ENCODE data around the gene SLC6A17.
A peak's percentile ranks its signal among the peaks of the same experiment; 100 is the strongest.

Gene SLC6A17

GRCh38 chr1:110135666-110136065 lies 14.6 kb upstream of the SLC6A17 start:
- DNase-seq (ENCODE audit: low spot score), result no peak

- no peak for DNase-seq (ENCODE audit: low spot score)
Observed at GRCh38 chr1:110136911-110137310, 13.4 kb upstream of the SLC6A17 start.

DNA sequence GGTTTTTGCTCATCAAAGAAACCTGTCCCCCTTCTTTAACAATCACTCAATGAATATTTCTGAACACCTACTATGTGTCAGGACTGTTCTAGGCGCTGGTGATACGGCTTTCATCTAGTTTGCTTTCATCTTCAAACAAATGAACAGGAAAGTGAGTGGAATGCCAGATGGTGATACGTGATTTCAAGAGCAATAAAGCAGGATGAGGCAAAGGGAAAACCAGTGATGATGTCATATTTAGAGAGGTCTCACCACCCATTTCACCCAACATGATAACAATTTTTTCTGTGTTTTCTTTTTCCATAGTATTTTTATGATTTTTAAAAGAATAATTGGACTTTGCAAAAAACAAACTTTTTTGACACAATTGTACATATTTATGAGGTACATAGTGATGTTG lies 11.3 kb upstream of the SLC6A17 start:
- no peak for DNase-seq (ENCODE audit: low spot score)

DNA sequence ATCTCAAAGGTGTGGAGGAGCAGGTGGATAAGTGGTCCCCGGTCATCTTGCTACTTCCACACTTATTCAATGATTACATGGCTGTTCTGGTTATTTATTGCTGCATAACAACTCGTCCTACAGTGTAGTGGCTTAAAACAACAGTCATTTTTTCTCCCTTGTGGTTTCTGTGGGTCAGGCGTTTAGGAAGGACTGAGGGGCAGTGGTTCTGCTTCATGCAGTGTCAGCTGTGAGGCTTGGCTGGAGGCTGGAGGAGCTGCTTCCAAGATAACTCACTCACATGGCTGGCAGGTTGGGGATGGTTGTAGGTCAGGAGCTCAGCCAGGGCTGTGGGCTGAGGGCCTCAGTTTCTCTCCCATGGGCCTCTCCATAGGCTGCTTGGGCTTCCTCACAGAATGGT lies 5.9 kb upstream of the SLC6A17 start:
- DNase-seq (ENCODE audit: low spot score), result no peak

- no peak for DNase-seq (ENCODE audit: low spot score)
Observed at GRCh38 chr1:110148961-110149360, 1.3 kb upstream of the SLC6A17 start.

DNA sequence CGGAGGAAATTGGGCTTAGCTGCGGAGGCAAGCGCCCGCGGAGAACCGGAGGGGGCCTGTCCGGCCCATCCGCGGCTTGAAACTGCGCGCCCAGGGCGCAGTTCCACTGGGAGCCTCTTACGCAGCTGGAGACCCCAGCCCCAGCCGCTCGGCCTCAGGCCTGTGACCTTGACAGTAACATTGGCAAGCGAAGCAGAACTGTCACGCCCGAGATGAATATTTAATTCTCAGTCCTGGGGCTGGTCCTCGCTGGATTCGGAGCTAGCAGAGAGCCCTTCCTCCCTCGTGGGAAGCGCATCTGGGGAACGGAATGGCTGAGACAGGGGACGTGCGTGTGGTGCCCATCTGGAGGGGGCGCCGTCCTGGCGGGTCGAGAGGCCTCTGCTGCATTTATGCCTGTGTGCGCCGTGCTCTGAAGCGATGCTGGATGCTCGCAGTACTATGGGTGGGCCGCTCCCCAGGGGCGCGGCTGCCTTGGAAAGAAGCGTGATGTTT lies 928 bp downstream of the SLC6A17 start:
- no peak for DNase-seq (ENCODE audit: low spot score)

DNA sequence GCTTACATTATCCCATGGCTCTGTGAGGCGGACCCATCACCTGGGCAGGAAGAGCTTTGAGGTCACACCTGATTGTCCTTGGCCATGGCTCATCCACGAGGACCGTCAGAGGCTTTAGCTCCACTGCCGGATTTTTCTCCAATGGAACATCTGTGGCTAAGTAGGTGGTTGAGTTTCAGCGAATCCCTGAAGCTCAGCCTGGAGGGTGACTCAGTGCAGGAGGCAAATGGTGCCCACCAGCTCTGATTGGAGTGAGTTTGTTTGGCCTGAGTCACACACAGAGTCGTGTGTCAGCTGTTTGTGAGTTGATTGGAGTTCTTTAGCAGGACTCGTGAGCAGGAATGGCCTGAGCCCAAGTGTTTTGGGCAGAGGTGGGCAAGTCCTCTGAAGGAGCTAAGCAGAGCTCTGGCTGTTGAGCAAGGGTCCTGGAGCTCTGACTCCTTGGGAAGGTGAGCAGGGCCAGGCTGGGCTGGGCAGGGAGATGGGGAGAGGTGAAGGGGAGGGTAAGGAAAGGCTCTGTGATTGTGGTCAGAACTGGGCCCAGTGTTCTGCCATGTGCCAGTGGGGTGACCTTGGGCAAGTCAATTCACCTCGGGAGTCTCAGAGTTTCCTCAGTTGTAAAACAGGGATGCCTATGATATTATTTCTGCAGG lies 2.0 kb downstream of the SLC6A17 start:
- peak; percentile 74 for DNase-seq (ENCODE audit: low spot score)

DNA sequence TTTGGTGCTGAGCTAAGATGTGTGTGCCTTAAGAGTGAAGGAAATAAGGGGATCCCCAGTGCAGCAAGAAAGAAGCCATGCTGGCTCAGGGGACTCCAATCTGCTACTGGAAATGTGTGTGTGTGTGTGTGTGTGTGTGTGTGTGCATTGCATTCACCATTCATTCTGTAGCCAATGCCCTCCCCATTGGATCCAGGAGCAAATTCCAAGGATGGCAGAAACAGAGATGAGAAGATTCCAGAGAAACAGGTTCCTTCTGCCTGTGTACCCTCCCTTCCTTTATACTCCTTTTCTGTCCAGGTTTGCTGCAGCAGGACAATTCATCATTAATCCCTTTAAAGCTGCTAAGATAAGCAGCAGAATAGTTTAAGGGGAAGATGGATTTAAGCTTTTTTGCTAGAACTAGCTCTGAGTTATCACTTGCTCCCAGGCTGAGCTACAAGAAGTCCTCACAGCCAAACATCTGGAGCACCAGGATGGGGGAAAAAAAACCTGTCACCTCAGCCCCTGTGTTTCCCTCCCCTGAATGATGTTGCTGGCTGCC lies 3.2 kb downstream of the SLC6A17 start:
- no peak for DNase-seq (ENCODE audit: low spot score)

GRCh38 chr1:110155878-110156522 lies 5.7 kb downstream of the SLC6A17 start:
- DNase-seq (ENCODE audit: low spot score), result peak; percentile 43

- no peak for DNase-seq (ENCODE audit: low spot score)
Observed at GRCh38 chr1:110158261-110158660, 8.0 kb downstream of the SLC6A17 start.

DNA sequence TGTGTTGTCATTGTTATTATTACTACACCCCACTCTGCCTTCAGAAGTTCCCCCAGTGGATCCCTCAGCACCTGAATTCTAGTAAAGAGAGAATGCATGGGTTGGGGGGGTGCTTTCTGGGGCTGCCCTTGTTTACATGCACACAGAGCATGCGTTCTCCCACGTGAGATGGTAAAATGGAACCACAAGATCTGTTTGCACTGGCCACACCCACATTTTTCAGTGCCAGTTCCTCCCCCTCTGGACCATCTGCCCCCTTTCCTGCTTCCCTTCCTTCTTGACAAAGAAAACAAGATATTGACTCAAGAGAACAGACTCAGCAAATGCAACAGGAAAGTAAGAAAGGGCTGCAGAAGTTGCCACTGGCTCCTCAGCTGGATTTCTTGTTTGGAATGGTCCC lies 8.9 kb downstream of the SLC6A17 start:
- DNase-seq (ENCODE audit: low spot score), result no peak

DNA sequence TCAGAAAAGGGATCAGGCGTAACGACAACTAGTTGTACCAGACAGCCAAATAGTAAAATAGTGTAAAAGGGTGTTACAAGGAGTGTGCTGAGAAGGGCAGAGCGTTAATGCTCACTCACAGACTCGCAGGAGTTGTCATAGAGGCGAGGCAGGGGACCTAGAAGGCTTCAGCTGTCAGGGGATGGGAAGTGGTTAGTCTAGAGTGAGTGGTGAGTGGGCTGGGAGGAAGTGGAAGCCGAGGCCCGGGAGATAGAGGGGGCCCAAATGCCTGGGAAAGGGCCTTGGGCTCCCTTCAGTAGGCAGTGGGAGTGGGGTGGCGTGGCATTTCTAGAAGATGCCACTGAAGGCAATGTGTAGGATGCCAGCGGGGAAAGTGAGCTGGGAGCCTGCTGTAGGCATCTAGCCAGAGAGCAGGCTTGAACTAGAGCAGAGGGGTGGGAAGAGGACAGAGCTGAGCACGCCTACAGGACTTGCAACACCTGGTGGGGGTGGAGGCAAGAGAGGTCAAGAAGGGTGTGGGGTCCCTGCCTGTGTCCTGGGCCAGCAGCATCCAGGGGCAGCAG lies 10.3 kb downstream of the SLC6A17 start:
- DNase-seq (ENCODE audit: low spot score), result no peak

DNA sequence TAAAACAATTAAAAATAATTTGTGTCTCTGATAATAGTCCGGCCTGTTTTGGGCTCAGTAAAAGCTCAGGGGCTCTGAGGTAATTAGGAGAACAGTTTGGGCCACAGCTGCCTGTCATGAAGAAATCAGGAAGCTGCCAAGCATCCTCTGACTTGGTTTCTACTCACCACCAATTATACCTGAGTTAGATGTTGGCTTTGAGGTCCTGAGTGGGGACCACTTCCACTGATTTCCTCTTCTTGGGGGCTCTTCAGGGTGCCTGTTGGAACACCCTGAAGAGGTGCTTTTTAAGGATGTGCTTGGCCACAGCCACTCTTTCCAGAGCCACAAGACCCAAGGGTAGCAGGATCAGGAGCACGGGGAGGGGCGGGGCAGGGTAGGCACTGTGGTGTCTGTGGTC lies 10.9 kb downstream of the SLC6A17 start:
- no peak for DNase-seq (ENCODE audit: low spot score)

DNA sequence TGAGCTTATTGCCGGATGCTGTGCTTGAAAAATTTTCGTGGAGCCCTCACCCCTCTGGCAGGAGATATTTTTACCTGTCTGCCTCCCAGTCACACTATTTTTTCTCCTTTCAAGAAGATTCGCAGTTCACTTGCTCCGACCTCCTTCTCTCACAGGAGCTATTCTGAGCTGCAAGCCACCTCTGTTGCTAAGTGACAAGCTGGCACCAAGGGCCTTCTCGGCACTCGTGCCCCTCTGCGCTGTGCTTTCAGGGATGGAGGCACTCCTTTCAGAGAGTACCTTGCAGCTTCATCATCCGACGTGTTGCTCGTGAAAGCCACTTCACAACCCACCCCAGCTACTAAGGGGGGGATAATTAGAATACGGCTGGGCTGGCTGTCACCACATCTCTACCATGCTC lies 11.6 kb downstream of the SLC6A17 start:
- no peak for DNase-seq (ENCODE audit: low spot score)

DNA sequence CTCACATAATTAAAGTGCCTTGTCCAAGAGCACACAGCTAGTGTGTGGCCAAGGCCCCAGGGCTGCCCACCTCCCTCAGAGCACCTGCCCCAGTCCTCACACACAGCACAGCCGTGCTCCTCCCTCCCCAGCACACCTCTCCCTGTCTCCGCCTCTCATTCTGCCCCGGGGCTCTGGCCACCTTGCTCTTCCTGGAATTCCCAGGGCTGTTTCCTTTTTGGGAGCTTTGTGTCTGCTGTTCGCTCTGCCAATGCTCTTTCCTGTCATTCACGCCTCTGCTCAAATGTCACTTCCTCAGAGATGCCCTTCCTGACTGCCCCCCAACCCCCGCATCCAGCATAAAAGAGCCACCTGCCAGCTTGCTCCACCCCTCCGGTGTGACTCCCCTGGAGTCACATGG lies 13.3 kb downstream of the SLC6A17 start:
- no peak for DNase-seq (ENCODE audit: low spot score)

DNA sequence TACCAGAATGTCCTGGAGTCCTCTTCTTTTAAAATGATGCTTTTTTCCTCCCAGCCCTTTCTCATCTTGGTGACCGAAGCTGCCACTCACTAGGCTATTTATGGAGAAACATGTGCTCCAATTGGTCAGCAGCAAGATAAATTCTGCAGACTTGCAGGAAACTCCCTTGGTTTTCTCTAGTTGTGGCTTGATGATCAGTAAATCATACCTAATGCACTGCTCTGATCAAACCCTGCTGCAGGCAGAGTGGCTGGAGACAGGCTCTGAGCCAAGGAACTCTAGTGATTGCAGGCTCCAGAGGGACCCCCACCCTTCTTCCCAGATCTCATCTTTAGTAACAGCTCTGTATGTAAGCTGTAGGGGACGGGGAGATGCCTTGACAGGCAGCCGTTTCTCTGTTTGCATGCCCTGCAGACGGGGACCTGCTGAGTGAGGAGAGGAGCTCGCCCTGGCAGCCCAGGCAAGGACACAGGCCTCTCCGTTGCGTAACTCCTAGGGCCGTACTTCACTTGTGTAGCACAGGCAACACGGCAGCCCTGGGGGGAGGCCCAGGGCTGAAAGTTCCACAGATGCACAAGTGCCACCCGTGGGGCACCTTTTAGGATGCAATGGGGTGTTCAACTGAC lies 14.5 kb downstream of the SLC6A17 start:
- no peak for DNase-seq (ENCODE audit: low spot score)

DNA sequence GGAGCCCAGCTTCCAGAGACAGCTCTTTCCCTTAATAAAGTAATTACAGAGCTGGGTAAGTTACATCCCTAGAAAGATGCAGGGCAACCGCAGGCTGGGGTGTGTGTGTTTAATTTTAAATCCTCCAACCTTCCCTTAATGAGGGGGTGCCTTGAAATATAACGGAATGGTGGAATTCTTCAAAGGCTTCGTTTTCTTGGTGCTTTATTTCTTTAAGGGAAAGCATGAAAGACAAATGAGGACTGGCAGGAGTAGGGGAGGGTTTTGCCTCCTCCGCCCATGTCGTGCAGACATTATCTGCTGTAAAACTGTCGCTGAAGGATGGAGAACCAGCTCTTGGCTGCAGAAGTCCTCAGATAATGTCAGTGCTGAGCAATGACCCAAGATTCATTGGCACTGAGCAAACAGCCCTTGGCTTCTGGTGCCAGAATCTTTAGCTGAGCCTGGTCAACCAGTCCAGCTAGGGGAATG lies 15.5 kb downstream of the SLC6A17 start:
- no peak for DNase-seq (ENCODE audit: low spot score)

DNA sequence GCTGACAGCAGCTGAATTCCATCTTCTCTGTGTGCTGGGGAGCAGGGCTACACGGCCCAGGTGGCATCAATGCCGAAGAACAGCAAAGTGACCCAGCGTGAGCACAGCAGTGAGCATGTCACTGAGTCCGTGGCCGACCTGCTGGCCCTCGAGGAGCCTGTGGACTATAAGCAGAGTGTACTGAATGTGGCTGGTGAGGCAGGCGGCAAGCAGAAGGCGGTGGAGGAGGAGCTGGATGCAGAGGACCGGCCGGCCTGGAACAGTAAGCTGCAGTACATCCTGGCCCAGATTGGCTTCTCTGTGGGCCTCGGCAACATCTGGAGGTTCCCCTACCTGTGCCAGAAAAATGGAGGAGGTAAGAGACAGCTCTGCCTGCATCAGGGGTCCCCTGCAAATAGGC lies 16.6 kb downstream of the SLC6A17 start:
- DNase-seq (ENCODE audit: low spot score), result no peak

DNA sequence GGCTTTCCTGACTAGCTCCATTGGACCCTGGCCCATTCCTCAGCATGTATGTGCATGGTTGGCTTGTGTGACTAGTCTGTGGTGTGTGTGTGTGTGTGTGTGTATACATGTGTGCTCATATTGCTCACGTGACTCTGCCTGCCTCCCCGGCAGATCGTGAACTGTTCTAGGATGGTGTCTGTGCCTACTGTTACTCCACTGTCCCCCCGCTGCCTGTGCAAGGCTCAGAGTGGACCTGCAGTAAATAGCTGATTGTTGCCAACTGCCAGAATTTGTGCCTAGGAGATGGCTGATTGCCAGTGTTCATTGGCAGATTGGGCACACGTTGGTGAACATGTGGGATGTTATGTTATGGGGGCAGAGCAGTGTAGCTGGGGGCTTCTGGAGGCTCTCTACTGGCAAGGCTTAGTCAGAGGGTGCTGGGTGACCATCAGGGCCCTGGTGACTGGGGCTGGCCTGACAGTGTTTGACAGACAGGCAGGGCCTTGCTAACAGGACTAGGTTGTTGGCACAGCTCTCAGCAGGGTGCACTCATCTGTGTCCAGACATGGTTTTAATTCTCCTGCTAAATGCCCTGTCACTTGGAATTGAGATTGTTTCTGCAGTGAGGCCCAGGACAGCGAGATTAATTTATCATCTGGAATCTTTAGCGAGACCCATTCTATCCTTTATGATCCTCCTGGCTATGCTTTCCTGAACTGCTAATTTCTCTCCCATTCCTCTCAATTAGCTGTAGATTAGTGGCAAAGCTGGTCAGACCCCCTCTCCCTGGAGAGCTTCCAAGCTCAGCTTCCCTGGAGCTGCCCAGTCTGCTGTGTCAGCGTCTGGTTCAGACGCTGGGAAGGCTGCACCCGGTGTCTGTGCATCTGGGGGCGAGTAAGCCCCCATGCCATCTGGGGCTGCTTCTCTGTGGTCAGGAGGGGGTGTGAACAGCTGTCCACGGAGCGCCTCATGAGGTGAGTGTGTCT lies 20.8 kb downstream of the SLC6A17 start:
- no peak for DNase-seq (ENCODE audit: low spot score)

DNA sequence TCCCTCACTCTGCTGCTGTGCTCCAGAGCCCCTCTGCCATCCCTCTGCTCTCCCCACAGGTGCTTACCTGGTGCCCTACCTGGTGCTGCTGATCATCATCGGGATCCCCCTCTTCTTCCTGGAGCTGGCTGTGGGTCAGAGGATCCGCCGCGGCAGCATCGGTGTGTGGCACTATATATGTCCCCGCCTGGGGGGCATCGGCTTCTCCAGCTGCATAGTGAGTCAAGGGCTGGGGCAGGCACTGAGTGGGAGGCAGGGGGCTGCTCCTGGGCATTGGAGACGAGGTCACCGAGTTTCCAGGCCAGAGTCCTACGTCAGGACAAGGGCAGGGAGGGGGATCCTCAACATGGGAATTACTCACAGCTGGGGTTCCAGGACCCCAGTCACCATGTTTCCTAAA lies 21.7 kb downstream of the SLC6A17 start:
- DNase-seq (ENCODE audit: low spot score), result no peak

GRCh38 chr1:110173466-110174105 lies 23.3 kb downstream of the SLC6A17 start:
- no peak for DNase-seq (ENCODE audit: low spot score)
